ENCODE results near the gene BASP1.
"Not testable (repeated sequence)": the region's sequence is repeated elsewhere in the genome, so short reads cannot be mapped to it uniquely, and the experiment has no call there.

Gene BASP1

DNA sequence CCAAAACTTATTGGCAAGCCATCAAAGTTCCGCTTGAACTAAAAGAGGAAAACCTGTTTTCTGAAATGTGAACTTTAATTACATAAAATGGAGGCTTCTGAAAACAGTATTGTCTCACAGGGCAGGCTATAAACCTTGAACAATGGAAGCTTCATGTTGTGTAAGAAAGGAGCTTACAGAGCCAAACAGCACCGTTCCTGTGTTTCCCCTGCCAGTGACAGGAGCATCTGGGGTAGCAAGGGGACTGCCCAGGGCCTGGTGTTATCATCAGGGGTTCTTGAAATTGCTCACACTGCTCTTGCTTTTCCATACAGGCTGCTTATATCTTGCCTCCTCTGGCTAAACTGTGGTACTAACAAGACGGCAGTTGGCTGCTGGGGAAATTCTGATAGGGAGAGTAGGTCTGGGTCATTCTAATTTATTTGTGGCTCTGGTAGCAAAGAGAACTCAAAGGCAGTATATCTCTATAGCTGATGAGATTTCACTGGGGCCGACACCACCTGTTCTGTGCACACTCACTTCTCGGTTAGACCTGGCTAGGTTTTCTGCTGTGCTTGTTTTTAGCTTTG, 40.4 kb downstream of the BASP1 start:
- no peak for DNase-seq

GRCh38 chr5:17258431-17258830, 41.0 kb downstream of the BASP1 start:
- DNase-seq, result no peak

DNA sequence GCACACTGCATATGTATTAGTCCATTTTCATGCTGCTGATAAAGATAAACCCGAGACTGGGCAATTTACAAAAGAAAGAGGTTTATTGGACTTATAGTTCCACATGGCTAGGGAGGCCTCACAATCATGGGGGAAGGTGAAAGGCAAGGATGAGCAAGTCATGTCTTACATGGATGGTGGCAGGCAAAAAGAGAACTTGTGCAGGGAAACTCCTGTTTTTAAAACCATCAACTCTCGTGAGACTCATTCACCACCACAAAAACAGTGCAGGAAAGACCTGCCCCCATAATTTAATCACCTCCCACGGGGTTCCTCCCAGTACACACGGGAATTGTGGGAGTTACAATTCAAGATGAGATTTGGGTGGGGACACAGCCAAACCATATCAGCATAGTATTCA, 41.6 kb downstream of the BASP1 start:
- not testable (repeated sequence) for DNase-seq

GRCh38 chr5:17259630-17260257, 42.3 kb downstream of the BASP1 start:
- no peak for DNase-seq

GRCh38 chr5:17260549-17260948, 43.1 kb downstream of the BASP1 start:
- DNase-seq, result no peak

GRCh38 chr5:17261075-17261474, 43.6 kb downstream of the BASP1 start:
- DNase-seq, result no peak

- no peak for DNase-seq
Observed at GRCh38 chr5:17265041-17265440, 47.6 kb downstream of the BASP1 start.

DNA sequence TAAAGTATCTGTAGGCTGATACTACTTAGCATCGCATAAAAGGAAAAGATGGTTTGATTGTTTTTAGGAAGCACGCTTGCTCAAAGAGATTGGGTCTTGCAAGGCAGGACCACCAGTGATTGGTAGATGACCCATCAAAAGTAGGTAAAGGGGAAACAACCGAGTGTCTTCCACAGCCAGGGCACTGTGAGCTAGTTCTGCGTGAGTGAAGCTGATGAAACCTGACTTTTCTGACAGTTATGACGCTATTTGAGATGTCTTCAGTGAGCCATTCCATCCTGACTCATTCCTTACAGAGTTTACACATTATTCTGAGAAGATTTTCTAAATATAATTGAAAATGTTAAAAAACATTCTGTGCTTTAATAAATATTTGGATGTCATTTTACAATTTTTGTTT, 49.7 kb downstream of the BASP1 start:
- no peak for DNase-seq

- DNase-seq, result no peak
Observed at GRCh38 chr5:17269201-17269600, 51.8 kb downstream of the BASP1 start.

DNA sequence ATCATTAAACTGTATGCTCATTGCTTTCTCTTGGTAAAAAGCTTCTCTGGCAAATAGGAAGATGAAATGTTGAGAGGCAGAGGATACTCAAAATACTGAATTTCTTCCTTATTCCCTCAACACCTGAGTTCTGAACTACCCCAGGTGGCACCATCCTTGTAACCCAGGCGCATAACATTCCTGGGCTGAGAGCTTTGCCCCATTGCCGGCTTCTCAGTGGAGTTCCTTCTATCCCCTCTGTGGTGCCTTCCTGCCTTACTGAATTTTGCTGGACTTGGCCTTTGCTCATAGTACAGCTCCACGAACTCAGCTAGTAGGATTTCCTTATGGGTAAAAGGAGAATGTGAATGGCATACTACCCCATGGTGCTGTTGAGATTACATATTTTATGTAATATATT, 54.7 kb downstream of the BASP1 start:
- no peak for DNase-seq

GRCh38 chr5:17275289-17276158, 58.1 kb downstream of the BASP1 start:
- no peak for DNase-seq

DNA sequence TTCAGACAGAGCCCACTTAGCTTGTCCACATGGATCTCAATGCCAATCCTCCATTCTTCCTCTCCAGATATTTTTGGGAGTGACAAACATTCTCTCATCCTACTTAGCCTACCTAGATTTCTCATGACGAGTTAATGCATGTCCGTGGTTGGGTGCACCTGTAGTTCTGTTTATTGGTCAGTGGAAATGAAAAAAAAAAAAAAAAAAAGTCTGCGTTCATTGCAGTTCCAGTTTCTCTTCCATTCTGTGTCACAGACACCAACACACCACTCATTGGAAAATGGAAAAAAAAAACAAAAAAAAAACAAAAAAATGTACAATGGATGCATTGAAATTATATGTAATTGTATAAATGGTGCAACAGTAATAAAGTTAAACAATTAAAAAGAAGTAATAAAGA, 59.0 kb downstream of the BASP1 start:
- no peak for DNase-seq

DNA sequence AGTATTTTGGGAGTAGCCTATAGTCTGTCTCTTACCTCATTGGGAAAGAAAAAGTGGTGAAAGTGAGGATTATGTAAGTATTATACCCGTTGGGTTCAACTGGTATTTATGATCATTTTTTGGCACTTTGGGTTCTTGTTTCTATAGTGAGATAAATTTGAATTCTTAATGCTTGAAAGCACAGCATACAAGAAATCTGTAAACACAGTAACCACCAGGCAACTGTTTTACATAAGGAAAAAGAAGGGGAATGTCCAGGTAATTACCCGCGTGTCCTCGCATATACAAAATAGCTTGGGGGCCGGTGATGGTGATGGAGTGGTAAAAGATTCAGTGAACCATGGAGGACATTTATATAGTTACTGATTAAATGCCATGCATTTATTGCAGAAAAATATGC, 60.5 kb downstream of the BASP1 start:
- DNase-seq, result no peak

- no peak for DNase-seq
Observed at GRCh38 chr5:17278931-17279330, 61.5 kb downstream of the BASP1 start.

DNA sequence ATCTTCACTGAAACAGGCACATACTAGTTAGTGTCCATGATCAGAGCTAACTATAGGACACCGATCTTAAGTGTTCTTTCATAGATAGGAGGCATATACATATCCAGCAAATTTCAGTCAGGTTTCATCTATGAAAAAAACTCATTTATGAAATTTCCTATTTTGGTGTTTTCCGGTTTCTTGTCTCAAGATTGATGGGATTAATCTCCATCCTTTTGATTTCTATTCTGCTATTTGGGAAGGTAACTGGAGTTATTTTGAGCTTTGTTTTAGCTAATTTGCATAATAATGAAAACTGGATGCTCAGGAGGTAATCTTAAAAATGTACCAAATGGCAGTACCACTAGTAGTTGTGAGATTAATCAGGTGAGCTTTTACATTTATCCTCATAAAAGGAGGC, 62.1 kb downstream of the BASP1 start:
- no peak for DNase-seq

- no peak for DNase-seq
Observed at GRCh38 chr5:17282283-17283120, 65.1 kb downstream of the BASP1 start.

DNA sequence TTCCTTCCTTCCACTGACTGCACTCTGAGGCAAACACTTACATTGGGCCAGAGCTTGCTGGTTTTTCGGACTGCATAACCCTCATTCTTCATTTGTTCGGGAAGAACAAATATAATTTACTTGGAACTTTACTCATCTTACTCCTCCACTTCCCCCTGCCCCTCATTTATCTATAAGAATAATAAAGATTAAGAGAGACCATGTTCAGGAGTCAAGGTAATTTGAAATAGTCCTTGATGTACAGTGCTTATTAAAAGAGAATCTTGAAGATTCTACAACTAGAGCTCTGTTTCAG, 65.6 kb downstream of the BASP1 start:
- DNase-seq, result no peak

DNA sequence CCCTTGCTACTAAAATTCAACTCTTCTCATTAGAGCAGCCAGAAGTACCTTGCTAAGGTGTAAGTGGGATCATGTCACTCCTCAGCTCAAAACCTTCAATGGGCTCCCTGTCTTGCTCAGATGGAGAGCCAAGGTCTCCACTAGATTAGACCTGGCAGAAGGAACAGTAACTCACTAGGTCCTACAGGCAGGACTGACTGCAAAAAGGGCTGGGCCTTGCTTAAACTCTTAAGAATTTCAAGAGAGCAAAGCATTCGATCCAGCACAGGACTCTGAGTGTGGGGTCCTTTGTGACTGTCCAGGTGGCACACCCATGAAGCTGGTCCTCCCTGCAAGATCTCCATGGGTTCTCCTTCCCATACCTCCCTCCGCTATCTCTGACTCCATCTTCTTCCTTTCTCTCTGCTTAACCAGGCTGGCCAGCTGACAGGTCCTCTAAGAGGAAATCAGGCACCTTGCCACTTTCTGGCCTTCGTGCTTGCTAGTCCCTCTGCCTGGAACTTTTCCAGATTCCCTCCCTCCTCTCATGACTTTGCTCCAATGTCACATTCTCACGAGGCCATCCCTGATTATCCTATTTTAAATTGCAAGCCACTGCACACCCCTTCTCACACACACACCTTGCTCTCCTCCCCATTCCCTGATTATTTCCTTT, 70.2 kb downstream of the BASP1 start:
- no peak for DNase-seq

GRCh38 chr5:17288570-17288969, 71.1 kb downstream of the BASP1 start:
- DNase-seq, result no peak

DNA sequence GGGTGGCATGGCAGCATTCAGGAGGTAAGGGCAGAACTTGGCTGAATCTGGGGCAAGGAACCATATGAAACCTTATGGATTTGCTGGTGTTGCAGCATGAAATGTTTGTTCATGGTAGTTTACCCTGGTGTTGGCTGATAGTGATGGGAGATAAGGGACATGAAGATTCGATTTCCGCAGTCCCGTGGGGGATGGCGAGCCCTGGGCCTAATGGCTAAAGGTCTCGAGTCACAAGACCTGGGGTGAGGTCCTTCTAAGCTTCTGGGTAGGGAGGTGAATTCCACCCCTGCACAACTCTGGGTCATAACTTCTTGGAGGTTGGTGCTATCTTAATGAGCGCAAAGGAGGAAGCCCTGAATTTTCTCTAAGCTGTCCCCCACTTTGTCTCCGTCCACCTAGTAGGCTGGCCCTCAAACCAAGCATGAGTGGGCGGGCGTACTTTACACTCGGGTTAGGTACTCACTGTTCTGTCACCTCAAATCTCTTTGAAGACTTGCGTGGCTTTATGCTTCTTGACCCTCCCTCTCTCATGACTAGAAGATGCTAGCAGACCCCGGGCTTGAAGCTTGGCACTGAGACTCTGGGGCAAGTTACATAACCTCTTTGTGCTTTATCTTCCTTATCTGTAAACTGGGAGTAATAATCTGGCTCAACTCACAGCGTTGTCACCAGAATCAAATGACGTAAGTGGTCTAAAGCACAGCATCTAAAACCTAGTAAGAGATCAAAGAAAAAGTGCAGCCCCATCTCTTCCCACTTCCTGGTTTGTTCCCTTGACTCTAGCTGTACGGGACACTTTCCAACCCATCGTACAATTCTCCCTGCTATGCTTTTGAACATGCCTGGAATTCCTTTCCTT, 72.5 kb downstream of the BASP1 start:
- DNase-seq, result no peak

GRCh38 chr5:17290540-17290974, 73.1 kb downstream of the BASP1 start:
- DNase-seq, result no peak

DNA sequence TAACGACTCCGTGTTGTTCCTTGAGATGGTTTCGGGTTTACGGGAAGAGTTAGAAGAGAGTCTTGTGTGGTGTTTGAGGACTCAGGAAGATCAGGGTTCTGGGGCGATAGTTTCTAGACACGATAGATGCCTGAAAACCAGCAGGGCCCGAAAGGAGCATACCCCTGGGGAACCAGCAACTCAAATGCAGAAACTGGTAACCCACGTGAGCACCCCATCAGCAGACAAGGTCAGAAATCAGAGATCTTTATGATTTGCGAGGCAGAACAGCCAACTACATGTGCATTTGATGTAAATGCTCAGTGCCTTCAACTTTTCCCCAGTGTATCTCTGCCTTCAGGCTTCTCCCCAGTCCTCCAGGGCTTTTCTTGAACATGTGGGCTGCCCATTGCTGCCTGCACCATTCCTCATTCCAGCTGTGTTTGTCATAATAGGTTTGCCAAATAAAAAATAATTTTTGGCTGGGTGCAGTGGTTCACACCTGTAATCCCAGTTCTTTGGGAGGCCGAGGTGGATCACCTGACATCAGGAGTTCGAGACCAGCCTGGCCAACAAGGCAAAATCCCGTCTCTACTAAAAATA, 75.1 kb downstream of the BASP1 start:
- no peak for DNase-seq
